Stimulated activated CD4-positive, alpha-beta T cell treated with anti-CD3 and anti-CD28 coated beads, TNF-alpha, amount 100 ng/mL, for 4 hours (primary cell): ENCODE results near the gene ATAD3C.
"Not testable (repeated sequence)": the region's sequence is repeated elsewhere in the genome, so short reads cannot be mapped to it uniquely, and the experiment has no call there.

Experiments
- DNase-seq, 3 experiments: peaks; one replicate each; pipeline ENCODE4 v3.0.0-alpha.2; 2020; ENCODE audit warnings: low read depth in 3 of 3

The ATAD3C gene, protein sequence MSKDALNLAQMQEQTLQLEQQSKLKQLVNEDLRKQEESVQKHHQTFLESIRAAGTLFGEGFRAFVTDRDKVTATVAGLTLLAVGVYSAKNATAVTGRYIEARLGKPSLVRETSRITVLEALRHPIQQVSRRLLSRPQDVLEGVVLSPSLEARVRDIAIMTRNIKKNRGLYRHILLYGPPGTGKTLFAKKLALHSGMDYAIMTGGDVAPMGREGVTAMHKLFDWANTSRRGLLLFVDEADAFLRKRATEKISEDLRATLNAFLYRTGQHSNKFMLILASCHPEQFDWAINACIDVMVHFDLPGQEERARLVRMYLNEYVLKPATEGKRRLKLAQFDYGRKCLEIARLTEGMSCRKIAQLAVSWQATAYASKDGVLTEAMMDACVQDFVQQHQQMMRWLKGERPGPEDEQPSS

DNA sequence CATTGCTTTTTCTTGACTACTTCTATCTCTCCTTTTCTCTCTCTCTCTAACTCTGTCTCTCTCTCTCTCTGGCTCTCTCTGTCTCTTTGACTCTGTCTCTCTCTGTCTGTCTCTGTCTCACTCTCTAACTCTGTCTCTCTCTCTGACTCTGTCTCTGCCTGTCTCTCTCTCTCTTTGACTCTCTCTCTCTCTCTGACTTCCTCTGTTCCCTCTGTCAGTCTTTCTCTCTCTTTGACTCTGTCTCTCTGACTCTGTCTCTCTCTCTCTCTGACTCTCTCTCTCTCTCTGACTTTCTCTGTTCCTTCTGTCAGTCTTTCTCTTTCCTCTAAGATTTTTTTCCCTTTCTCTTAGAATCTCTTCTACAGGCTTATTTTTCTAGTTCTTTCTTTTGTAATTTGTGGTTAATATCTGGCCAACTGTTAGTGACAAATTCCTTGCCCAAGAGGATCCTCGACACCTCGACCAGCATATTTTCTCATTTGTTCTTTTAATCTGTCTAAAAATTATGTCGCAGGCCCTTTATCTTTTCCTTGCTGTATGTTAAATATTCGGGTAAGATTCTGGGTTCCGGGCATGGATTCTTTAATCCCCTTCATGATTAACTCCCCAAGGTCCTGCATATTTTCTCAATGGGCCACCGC lies at the start of gene ATAD3C:
Gene ATAD3C (plus strand): TSS at position 591 of the 641 bp plus-strand sequence. CDS start 995 bp downstream, outside the sequence.
- no peak for DNase-seq

DNA sequence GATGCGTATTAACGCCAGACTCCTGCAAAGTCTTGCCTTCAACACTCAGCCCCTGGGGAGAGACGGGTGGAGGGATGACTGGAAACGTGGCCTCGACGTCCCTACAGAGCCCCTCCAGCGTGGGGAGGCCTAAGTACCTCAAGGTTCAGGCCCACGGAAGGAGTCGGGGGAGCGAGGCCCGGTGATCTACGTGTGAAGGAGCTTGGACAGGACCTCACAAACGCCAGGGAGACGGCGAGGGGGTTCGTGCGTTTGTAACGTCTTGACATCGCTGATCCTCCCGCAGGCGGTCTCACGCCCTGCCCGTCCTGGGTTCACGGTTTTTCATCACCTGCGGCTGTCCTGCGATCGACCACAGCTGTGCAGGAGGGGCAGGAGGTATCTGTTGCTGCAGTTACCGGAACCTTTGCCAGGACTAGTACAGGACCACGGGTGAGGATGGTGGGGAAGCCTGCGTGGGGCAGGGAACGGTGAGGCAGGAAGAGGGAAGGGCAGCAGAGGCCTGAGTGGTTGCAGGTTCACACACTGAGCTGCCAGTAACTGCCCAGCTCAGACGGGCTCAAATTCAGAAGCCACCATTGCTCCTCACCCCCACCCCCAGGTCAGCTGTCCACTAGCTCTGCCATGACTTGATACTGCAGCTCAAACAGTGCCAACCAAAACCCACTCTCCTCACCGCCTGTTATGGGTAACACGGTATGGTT lies 49.5 kb upstream of the ATAD3C start:
- no peak for DNase-seq

DNA sequence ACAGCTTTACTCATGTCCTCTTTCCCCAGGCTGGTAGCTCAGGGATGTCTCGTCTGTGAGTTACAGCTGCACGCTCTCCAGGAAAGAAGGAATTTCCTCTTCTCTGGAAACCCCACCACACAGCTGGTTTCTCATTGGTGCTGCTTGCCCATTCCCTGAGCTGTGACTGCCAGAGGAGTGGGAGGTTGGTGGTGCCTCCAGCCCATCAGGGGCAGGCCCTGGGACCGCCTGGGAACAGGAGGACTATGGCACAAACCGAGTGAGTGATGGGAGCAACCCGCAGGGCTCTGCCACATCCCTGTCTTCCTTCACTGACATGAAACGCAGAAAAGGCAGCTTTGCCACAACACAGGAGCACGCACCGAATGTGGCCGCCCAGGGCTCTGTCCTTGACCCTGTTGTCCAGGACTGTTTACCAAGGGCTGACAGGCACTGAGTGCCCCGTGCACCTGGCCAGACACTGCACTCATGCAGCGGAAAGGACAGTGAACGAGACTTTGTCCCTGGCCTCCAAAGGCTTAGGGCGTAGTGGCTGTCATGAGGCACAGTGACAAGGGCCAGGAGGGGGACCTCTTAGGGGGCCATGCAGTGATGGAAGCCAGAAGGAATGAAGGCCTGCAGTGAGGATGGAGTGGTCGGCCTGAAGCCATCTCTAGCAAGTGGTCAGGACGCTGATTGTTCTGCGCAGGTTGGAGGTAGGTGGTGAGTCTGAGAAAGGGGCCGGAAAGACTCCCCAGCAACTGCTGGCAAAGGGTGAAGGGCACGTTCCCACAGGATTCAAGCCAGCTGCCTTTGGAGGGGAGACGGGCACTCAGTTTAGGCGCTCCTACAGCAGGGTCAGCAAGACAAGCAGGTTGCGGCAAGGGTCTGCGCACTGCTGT lies 48.7 kb upstream of the ATAD3C start:
- no peak for DNase-seq

DNA sequence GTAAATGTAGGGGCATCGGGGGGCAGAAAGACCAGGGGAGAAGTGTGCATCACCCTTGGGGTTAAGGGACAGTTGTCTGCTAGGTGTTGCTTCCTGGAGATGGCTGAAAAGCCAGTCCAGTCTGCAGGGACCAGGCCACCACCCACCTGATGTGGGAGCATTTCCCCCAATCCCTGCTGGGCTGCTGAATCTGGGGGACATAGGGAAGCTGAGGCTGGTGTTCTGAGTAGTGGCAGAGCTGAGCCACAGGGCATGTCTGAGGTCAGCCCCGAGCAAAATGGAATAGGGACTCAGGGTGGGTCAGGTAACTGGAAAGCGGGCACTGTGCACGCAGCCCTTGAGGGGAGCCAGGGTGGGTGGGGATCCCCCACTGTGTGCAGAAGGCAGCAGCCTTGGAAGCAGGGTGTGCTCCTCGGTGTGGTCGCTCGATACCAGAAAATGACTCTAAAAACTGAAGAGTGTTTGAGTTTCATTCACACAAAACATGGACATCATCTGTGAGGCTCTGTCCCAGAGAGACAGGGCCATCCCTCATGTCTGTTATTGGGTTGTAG lies 48.0 kb upstream of the ATAD3C start:
- DNase-seq: no peak

DNA sequence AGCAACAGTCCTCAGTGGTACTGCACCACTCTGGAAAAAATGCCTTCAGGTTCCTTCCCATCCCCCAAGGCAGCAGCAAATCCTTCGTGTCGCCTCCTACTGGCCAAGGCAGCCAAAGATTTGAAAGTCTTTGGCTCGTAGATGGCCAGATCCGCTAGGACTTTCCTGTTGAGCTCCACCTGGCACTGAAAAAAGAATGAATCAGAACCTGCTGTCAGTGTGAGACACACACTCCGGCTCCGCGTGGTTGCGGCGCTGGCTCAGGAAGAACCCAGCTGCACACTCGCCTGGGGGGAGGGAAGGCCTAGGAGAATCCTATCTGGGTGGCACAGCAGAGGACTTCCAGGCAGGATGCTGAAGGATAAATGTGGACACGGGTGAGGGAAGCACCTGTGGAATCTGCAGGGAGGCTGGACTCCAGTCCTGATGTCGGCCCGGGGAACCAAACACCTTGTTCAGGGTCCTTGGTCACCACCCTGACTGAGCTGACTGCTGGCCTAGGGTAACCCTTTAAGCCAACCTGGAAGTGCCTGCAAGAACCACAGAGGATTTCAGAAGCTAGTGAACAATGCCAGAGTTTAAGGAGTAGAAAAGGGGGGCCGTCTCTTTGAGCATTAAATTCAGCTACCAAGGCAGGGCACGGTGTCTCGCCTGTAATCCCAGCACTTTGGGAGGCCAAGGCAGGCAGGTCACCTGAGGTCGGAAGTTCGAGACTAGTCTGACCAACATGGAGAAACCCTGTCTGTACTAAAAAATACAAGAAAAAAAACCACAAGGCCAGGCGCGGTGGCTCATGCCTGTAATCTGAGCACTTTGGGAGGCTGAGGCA lies 47.2 kb upstream of the ATAD3C start:
- DNase-seq: no peak

DNA sequence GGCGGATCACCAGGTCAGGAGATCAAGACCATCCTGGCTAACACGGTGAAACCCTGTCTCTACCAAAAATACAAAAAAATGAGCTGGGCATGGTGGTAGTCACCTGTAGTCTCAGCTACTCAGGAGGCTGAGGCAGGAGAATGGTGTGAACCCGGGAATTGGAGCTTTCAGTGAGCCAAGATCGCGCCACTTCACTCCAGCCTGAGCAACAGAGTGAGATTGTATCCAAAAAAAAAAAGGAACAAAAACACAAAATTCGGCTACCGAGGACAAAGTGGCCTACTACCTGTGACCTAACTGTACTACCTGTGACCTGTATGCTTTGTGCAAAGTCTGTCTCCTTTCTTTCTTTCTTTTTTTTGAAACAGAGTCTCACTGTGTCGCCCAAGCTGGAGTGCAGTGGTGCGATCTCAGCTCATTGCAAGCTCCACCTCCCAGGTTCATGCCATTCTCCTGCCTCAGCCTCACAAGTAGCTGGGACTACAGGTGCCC lies 46.5 kb upstream of the ATAD3C start:
- DNase-seq: not testable (repeated sequence)

DNA sequence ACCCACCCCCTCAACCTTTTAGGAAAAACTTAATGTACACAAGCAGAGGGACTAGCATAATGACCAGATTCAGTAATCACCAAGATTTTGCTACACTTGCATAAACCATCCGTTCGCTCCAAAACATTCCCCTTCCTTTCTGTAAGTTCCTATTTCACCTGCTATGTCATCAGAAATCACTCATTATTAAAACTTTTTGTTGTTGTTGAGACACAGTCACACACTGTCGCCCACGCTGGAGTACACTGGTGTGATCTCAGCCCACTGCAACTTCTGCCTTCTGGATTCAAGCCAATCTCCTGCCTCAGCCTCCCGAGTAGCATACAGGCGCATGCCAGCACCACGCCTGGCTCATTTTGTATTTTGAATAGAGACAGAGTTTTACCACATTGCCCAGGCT lies 45.8 kb upstream of the ATAD3C start:
- DNase-seq: no peak

DNA sequence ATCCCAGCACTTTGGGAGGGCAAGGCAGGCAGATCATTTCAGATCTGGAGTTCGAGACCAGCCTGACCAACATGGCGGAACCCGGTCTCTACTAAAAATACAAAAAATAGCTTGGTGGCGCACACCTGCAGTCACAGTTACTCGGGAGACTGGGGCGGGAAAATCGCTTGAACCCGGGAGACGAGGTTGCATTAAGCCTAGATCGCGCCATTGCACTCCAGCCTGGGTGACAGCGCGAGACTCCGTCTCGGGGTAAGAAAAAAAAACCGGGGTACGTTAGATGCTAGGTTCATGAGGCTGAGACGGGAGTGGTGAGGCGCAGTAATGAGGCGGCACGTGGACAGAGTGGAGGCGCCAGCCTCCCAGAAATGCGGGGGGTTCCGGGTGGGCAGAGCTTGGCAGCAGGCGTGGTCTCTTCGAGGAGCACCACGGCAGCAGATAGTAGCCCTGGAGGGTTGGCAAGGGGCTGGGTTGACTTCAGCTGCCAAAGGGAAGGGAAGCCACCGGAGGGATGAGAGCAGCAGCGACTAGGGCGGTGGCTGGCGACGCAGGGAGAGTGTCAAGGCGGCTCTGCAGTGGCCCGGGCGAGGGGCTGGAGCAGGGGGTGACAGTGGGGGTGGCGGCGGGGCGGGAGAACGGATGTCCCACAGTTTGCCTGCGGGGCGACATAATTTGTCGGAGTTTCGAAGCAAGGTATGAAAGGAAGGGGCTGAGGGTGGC lies 43.2 kb upstream of the ATAD3C start:
- no peak for DNase-seq

DNA sequence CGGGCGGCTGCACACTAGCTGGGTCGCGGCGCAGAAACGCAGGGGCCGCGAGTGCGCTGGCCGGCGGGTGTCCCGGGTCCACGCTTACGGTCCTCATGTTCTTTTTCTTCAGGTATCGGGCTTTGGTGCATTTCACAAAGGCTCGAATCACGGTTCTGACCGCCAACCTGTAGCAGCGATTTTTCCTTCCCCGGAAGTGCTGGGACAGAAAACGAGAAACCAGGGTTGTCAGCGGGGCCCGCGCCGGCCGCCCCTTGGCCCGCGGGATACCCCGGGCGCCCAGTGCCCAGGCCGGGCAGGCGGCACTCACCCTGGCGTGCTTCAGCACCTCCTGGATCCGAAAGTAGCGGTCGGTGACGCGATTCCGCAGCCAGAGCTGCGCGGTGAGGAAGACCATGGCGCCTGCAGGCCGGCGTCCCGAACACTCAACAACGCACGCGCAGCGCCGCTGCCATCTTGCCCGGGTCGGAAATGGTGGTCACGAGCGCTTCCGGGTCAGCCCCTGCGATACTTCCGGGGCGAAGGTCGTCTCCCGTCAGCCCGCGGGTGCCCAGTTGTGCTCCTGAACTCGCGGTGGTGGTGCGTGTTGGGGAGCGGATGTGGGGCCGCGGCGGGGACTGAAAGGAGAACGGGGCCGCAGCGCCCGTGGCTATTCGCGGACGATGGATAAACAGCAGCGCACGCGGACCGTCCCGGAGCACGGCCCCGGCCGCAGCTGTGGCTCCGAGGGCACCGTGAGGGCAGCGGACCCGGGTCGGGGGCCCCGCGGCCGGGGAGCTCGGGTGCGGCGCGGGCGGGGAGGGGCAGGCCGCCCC lies 42.5 kb upstream of the ATAD3C start, which contains the start of gene MRPL20:
Gene MRPL20 (minus strand): TSS at position 473 of the 815 bp plus-strand sequence. CDS start 76 bp downstream, at position 397.
- DNase-seq: peak; percentile 87 to 92 (median 89)

DNA sequence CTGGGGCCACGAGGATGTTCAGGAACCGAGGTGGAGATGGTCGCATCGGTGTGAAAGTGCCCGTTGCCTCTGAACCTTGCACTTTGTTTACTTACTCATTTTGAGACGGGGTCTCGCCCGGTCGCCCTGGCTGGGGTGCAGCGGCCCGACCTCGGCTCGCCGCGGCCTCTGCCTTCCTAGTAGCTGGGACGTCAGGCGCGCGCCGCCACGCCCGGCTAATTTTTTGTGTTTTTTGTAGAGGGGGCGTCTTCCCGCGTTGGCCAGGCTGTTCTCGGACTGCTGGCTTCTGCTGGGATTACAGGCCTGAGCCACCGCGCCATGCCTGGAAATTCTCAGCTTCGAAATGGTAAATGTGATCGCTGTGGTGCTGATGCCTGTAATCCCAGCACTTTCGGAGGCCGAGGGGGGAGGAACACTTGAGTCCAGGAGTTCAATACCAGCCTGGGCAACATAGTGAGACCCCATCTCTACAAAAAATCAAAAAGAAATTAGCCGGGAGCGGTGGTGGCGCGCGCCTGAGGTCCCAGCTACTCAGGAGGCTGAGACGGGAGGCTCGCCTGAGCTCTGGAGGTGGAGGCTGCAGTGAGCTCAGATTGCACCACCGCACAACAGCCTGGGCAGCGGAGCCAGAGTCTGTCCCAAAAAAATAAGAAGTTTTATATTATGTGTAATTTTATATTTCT lies 41.7 kb upstream of the ATAD3C start:
- no peak for DNase-seq

DNA sequence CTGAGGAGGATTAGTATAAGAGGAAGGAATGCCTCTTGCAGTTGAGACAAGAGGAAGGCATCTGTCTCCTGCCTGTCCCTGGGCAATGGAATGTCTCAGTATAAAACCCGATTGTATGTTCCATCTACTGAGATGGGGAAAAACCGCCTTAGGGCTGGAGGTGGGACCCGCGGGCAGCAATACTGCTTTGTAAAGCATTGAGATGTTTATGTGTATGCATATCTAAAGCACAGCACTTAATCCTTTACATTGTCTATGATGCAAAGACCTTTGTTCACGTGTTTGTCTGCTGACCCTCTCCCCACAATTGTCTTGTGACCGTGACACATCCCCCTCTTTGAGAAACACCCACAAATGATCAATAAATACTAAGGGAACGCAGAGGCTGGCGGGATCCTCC lies 39.3 kb upstream of the ATAD3C start:
- not testable (repeated sequence) for DNase-seq

DNA sequence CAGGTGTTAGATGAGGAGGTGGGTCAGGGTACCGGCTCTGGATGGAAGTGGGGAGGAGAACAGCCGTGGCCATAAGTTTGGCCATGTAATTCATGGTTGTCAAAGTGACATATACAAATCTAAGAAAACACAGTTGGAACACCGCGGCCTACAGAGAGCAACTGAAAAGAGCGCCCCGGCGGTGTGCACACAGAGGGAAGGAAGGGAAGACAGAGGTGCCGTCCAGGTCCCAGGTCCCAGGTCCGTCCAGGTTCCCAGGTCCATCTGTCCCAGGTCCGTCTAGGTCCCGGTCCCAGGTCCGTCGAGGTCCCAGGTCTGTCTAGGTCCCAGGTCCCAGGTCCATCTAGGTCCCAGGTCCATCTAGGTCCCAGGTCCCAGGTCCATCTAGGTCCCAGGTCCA lies 37.9 kb upstream of the ATAD3C start:
- no peak for DNase-seq

DNA sequence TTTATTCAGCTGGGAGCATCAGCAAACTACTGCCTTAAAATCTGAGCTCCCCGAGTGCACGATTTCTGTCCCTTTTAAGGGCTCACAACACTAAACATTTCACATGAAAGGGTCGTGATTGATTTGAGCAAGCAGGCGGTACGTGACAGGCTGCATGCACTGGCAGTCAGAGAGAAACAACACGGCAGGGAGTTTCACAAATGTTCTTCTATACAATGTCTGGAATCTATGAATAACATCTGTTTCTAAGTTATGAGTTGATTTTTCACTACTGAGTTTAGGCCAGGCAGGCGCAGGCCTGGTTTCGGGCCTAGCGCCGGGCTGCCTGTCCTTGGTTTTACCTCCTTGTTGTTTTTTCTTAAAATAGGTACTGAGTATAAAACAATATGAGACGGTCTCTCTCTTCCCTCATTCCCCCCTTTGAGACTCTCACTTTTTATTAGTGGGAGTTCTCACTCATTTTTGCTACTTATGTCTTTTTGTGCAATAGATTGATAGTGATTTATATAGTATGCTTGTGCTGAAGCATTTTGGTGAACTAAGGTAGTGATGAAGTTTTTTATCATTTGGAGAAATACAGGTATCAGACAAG lies 37.1 kb upstream of the ATAD3C start:
- DNase-seq: not testable (repeated sequence)

DNA sequence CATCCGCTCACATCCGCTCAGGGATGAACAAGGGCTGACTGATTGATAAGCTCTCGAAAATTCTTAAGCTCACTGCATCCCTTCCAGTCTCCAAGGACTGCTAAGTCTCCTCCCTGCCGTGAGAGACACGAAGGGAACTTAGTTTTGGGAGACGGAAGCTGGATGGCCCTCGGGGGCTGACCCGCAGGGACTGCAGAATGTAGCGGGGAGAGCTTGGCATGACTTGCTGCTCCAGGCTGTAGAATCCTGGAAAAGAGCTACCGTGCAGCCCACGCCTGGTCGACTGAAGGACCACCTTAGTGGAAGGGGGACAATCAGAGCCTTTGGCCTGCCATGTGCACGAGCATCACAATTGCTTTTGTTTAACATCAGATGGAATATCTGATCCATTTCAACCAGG lies 33.7 kb upstream of the ATAD3C start:
- DNase-seq: no peak

DNA sequence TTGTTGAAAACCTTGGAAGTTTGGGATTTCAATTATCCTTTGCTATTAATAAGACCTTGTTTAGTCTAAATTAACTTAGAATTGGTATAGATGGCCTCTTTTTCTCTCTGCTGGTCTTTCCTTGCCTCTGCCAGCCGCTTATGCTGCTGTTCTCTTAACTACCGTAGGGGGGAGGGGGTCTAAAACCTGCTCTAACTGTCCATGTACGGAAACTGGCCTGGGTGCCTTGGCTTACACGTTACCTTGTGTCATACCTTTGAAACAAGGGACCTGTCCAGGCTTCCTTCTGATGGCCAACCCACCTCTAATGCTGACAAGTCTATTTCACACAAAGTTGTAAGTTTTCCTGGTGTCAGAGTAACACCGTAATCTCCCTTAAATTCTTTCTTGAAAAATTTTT lies 32.1 kb upstream of the ATAD3C start:
- not testable (repeated sequence) for DNase-seq

DNA sequence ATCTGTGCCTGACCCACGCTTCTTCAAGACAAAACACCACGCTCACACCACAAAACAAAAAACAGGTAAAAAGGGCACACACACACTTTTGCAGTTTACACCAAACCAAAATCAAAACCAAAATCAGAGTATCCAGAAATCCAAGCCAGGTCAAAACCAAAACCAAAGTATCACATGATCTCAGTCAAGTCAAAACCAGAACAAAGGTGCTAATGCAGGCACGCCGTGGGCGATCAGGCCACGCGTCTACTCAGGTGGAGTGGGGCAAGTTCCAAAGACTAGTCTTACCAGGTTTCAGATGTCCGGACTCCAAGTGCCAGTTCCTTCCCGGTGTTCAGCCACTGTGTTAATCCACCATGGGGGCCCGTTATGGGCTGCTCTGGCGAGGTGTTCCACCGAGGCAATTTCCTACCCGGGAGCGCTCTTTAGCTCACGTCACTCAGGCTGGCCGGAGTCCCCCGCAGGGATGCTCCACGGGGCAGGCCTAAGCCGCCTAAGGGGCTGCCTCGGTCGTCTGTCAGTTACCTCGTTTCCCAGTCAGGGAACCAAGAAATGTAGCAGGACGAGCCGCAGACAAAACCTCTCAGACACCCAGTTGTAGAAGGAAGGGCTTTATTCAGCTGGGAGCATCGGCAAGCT lies 31.5 kb upstream of the ATAD3C start:
- DNase-seq: not testable (repeated sequence)
